HCT116 (cell line): ENCODE data around the gene CDC42SE2.

ENCODE experiments used
- CTCF ChIP-seq, 3 experiments: fragments of 200-600 bp in 1 of 3; sonication (generic) in 1 of 3; IDR thresholded peaks in 2 of 3; conservative IDR thresholded peaks in 1 of 3; 2 replicates each; pipeline ENCODE4 v1.5.1; 2012 to 2017; ENCODE audit warnings: low read depth in 2 of 3, low read length in 2 of 3, antibody characterized with exemption in 1 of 3, borderline replicate concordance in 1 of 3, control low read depth in 1 of 3, mild to moderate bottlenecking in 1 of 3, mixed read lengths in 1 of 3, mixed run types in 1 of 3, moderate library complexity in 1 of 3; ENCODE audit not compliant: insufficient read depth in 1 of 3
- MAX ChIP-seq: IDR thresholded peaks from 2 replicates; pipeline ENCODE4 v1.6.1; 2012

- TF ChIP-seq MAX (no peak), CTCF (IDR thresholded peaks at IDR 0.05 in 2 of 3, conservative IDR thresholded peaks at IDR 0.05 in 1 of 3; ENCODE audit: borderline replicate concordance in 1 of 3, insufficient read depth in 1 of 3, low read depth in 2 of 3, low read length in 2 of 3) (no peak)
These were observed 59.1 kb downstream of the CDC42SE2 start for GRCh38 chr5:131322926-131323325.
